Measurements from ENCODE around the gene SPACA5B.
"Not testable (repeated sequence)": the region's sequence is repeated elsewhere in the genome, so short reads cannot be mapped to it uniquely, and the experiment has no call there.

Gene SPACA5B

GRCh38 chrX:48130326-48130725 lies at the start of gene SPACA5B:
SPACA5B (plus strand) TSS chrX:48130626; CDS start chrX:48130688, 62 bp downstream.
- not testable (repeated sequence) for DNase-seq (ENCODE audit: low read depth in 2 of 2)

GRCh38 chrX:48083212-48083611 lies 47.2 kb upstream of the SPACA5B start:
- DNase-seq (ENCODE audit: low read depth in 2 of 2): peak in 1 of 2 donors; percentile 33

GRCh38 chrX:48083706-48084105 lies 46.7 kb upstream of the SPACA5B start:
- no peak for DNase-seq (ENCODE audit: low read depth in 2 of 2)

- DNase-seq (ENCODE audit: low read depth in 2 of 2): no peak
Measured at GRCh38 chrX:48086082-48086481, 44.3 kb upstream of the SPACA5B start.

- DNase-seq (ENCODE audit: low read depth in 2 of 2): no peak
Measured at GRCh38 chrX:48090123-48090522, 40.3 kb upstream of the SPACA5B start.

- DNase-seq (ENCODE audit: low read depth in 2 of 2): not testable (repeated sequence)
Measured at GRCh38 chrX:48092558-48092957, 37.9 kb upstream of the SPACA5B start.

GRCh38 chrX:48101443-48101842 lies 29.0 kb upstream of the SPACA5B start:
- no peak for DNase-seq (ENCODE audit: low read depth in 2 of 2)

- DNase-seq (ENCODE audit: low read depth in 2 of 2): no peak
Measured at GRCh38 chrX:48102874-48103374, 27.5 kb upstream of the SPACA5B start.

- DNase-seq (ENCODE audit: low read depth in 2 of 2): no peak
Measured at GRCh38 chrX:48107717-48108116, 22.7 kb upstream of the SPACA5B start.

GRCh38 chrX:48125286-48125685 lies 5.1 kb upstream of the SPACA5B start:
- not testable (repeated sequence) for DNase-seq (ENCODE audit: low read depth in 2 of 2)

GRCh38 chrX:48132308-48132844 lies 1.9 kb downstream of the SPACA5B start:
- DNase-seq (ENCODE audit: low read depth in 2 of 2): not testable (repeated sequence)

- not testable (repeated sequence) for DNase-seq (ENCODE audit: low read depth in 2 of 2)
Measured at GRCh38 chrX:48139076-48139475, 8.7 kb downstream of the SPACA5B start.

GRCh38 chrX:48141810-48142508 lies 11.5 kb downstream of the SPACA5B start:
- not testable (repeated sequence) for DNase-seq (ENCODE audit: low read depth in 2 of 2)

GRCh38 chrX:48142697-48143096 lies 12.3 kb downstream of the SPACA5B start:
- peak; percentile 17 to 22 for DNase-seq (ENCODE audit: low read depth in 2 of 2)

GRCh38 chrX:48153769-48154168 lies 23.3 kb downstream of the SPACA5B start:
- DNase-seq (ENCODE audit: low read depth in 2 of 2): no peak

GRCh38 chrX:48154796-48155195 lies 24.4 kb downstream of the SPACA5B start:
- no peak for DNase-seq (ENCODE audit: low read depth in 2 of 2)

GRCh38 chrX:48156014-48156413 lies 25.6 kb downstream of the SPACA5B start:
- DNase-seq (ENCODE audit: low read depth in 2 of 2): no peak

GRCh38 chrX:48165241-48165640 lies 34.8 kb downstream of the SPACA5B start:
- DNase-seq (ENCODE audit: low read depth in 2 of 2): no peak

GRCh38 chrX:48166322-48166721 lies 35.9 kb downstream of the SPACA5B start:
- DNase-seq (ENCODE audit: low read depth in 2 of 2): not testable (repeated sequence)

- DNase-seq (ENCODE audit: low read depth in 2 of 2): no peak
Measured at GRCh38 chrX:48179691-48180090, 49.3 kb downstream of the SPACA5B start.

- DNase-seq (ENCODE audit: low read depth in 2 of 2): no peak
Measured at GRCh38 chrX:48180811-48181210, 50.4 kb downstream of the SPACA5B start.

GRCh38 chrX:48181882-48182281 lies 51.5 kb downstream of the SPACA5B start:
- DNase-seq (ENCODE audit: low read depth in 2 of 2): not testable (repeated sequence)
